ENCODE results near the gene RFPL1.
"Not testable (repeated sequence)": the region's sequence is repeated elsewhere in the genome, so short reads cannot be mapped to it uniquely, and the experiment has no call there.

The RFPL1 gene

GRCh38 chr22:29438283-29438682, at the start of gene RFPL1:
Gene RFPL1 (plus strand): TSS chr22:29438583.
- DNase-seq (ENCODE audit: low spot score) = not testable (repeated sequence)

GRCh38 chr22:29388759-29389090, 49.7 kb upstream of the RFPL1 start:
- DNase-seq (ENCODE audit: low spot score) = no peak

GRCh38 chr22:29390270-29390669, 48.1 kb upstream of the RFPL1 start:
- DNase-seq (ENCODE audit: low spot score) = no peak

- DNase-seq (ENCODE audit: low spot score) = no peak
Observed at GRCh38 chr22:29391546-29391945, 46.8 kb upstream of the RFPL1 start.

GRCh38 chr22:29393019-29393608, 45.3 kb upstream of the RFPL1 start:
- DNase-seq (ENCODE audit: low spot score) = no peak

GRCh38 chr22:29394931-29395581, 43.3 kb upstream of the RFPL1 start:
- DNase-seq (ENCODE audit: low spot score) = peak; percentile 65

GRCh38 chr22:29396126-29396525, 42.3 kb upstream of the RFPL1 start:
- no peak for DNase-seq (ENCODE audit: low spot score)

- DNase-seq (ENCODE audit: low spot score) = no peak
Observed at GRCh38 chr22:29397791-29398190, 40.6 kb upstream of the RFPL1 start.

- no peak for DNase-seq (ENCODE audit: low spot score)
Observed at GRCh38 chr22:29400576-29400975, 37.8 kb upstream of the RFPL1 start.

- DNase-seq (ENCODE audit: low spot score) = not testable (repeated sequence)
Observed at GRCh38 chr22:29401538-29401937, 36.8 kb upstream of the RFPL1 start.

GRCh38 chr22:29408940-29409339, 29.4 kb upstream of the RFPL1 start:
- DNase-seq (ENCODE audit: low spot score) = no peak

- not testable (repeated sequence) for DNase-seq (ENCODE audit: low spot score)
Observed at GRCh38 chr22:29411569-29412211, 26.7 kb upstream of the RFPL1 start.

GRCh38 chr22:29412772-29413171, 25.6 kb upstream of the RFPL1 start:
- not testable (repeated sequence) for DNase-seq (ENCODE audit: low spot score)

GRCh38 chr22:29414951-29415591, 23.3 kb upstream of the RFPL1 start:
- not testable (repeated sequence) for DNase-seq (ENCODE audit: low spot score)

- not testable (repeated sequence) for DNase-seq (ENCODE audit: low spot score)
Observed at GRCh38 chr22:29418704-29419103, 19.7 kb upstream of the RFPL1 start.

GRCh38 chr22:29426476-29426875, 11.9 kb upstream of the RFPL1 start:
- no peak for DNase-seq (ENCODE audit: low spot score)

- DNase-seq (ENCODE audit: low spot score) = no peak
Observed at GRCh38 chr22:29427176-29427760, 11.1 kb upstream of the RFPL1 start.

- no peak for DNase-seq (ENCODE audit: low spot score)
Observed at GRCh38 chr22:29431986-29432385, 6.4 kb upstream of the RFPL1 start.

GRCh38 chr22:29433856-29434255, 4.5 kb upstream of the RFPL1 start:
- DNase-seq (ENCODE audit: low spot score) = no peak

GRCh38 chr22:29434288-29434687, 4.1 kb upstream of the RFPL1 start:
- DNase-seq (ENCODE audit: low spot score) = no peak

- DNase-seq (ENCODE audit: low spot score) = no peak
Observed at GRCh38 chr22:29435236-29436136, 2.9 kb upstream of the RFPL1 start.

- no peak for DNase-seq (ENCODE audit: low spot score)
Observed at GRCh38 chr22:29442976-29443375, 4.6 kb downstream of the RFPL1 start.
